Dendritic cell treated with granulocyte-macrophage colony-stimulating factor and Interleukin-4, amounts not matched to agents 40 ng/mL and 50 ng/mL, for 4 days (primary cell): Measurements from ENCODE around the gene MAP3K4.

Experiments used
- H3K27ac Mint-ChIP-seq: one replicate; pipeline ENCODE4 v1.8.0; 2022; ENCODE audit warnings: mild to moderate bottlenecking, mixed read lengths
- H3K27me3 Mint-ChIP-seq: one replicate; pipeline ENCODE4 v1.8.0; 2022; ENCODE audit warnings: mild to moderate bottlenecking, mixed read lengths
- H3K36me3 Mint-ChIP-seq: one replicate; pipeline ENCODE4 v1.8.0; 2022; ENCODE audit warnings: low read depth, mixed read lengths
- H3K4me1 Mint-ChIP-seq: one replicate; pipeline ENCODE4 v1.8.0; 2022; ENCODE audit warnings: low read depth, mixed read lengths
- H3K4me3 Mint-ChIP-seq: one replicate; pipeline ENCODE4 v1.8.0; 2022; ENCODE audit warnings: mild to moderate bottlenecking, moderate library complexity, mixed read lengths
- H3K9me3 Mint-ChIP-seq: one replicate; pipeline ENCODE4 v1.8.0; 2022; ENCODE audit warnings: mixed read lengths
- intact Hi-C: fragments of 100-400 bp; cut with micrococcal nuclease; formaldehyde crosslinking; loops from one replicate; pipeline ENCODE4 v1.15.0; 2022

The MAP3K4 gene

DNA sequence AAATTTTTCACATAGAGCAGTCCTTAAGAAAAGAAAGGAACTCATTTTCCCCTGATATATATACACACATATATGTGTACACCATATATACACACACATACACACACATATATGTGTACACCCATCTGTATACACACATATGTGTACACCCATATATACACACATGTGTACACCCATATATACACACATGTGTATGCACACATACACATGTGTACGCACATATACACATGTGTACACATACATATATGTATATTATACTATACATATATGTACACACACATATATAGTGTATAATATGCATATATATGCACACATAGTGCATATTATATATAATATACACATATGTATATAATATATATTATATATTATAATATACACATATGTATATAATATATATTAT, 9.1 kb downstream of the MAP3K4 start:
- Mint-ChIP-seq H3K4me1 (peaks cover 17% of the 10 kb centered on the region), H3K9me3 (no peaks in the 10 kb centered on the region), H3K27ac (no peak overlapping the region), H3K36me3 (no peaks in the 10 kb centered on the region), H3K27me3 (no peaks in the 10 kb centered on the region), H3K4me3 (no peak overlapping the region)
- intact Hi-C loops = no loop called here

DNA sequence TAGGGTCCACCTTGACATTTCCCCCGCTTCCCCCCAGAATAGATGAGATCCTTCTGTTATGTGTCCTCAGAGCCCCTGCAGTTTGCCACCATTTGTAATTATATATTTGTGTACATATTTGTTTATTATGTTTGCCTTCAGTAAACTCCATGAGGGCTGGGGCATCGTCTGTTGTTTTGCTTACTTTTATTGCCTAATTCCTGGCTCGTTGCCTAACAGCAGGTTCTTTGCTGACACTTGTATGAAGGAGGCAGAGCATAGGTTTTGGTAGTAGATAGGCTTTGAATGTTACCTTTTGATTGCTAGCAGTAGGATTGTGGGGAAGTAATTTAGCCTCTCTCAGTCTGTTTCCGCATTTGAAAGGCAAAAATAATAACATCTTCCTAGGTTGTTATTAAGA, 9.9 kb downstream of the MAP3K4 start:
- Mint-ChIP-seq H3K27me3 (no peaks in the 10 kb centered on the region), H3K9me3 (no peaks in the 10 kb centered on the region), H3K36me3 (no peaks in the 10 kb centered on the region), H3K27ac (no peak overlapping the region), H3K4me1 (peaks cover 10% of the 10 kb centered on the region), H3K4me3 (no peak overlapping the region)
- intact Hi-C loops = no loop called here

DNA sequence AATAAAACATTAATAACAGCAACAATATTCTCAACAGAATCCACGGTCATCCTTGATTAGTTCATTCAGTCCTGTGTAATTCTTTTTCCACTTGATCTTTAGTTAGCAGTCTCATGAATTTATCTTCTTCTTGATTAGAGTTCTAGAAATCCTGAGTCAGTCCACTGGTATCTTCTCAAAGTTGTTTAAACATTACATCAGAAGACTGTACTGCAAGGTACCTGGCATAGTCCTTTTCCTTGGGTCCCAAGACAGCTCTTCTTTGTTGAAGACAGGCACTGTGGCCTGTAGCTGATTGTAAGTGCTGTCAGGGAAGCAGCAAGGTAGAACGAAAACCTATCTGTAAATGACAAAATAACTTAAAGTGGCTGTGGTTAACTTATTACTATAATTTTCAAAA, 11.8 kb downstream of the MAP3K4 start:
- Mint-ChIP-seq H3K9me3 (no peaks in the 10 kb centered on the region), H3K4me1 (peaks cover 8% of the 10 kb centered on the region), H3K36me3 (no peaks in the 10 kb centered on the region), H3K27me3 (no peaks in the 10 kb centered on the region), H3K4me3 (no peak overlapping the region), H3K27ac (no peak overlapping the region)
- intact Hi-C loops = no loop called here

DNA sequence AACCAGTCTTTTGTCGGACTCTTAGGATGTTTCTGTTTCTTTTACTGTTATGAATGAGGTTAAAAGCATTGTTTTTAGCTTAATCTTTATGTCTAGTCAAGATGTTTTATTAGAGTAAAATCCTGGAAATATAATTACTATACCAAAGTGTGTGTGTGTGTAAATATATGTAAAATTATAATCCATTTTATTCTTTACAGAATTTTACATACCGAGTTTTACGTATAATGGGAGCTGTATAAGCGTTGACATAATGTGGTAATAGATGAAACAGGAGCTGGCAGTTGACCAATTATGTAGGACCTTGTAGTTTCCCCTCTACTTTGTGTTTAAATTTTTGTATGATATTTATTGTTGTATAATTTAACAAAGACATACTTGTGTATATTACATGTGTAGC, 16.7 kb downstream of the MAP3K4 start:
- Mint-ChIP-seq H3K4me1 (peaks cover 5% of the 10 kb centered on the region), H3K9me3 (no peaks in the 10 kb centered on the region), H3K36me3 (peaks cover 8% of the 10 kb centered on the region), H3K27me3 (no peaks in the 10 kb centered on the region), H3K27ac (no peak overlapping the region), H3K4me3 (no peak overlapping the region)
- intact Hi-C loops = no loop called here

DNA sequence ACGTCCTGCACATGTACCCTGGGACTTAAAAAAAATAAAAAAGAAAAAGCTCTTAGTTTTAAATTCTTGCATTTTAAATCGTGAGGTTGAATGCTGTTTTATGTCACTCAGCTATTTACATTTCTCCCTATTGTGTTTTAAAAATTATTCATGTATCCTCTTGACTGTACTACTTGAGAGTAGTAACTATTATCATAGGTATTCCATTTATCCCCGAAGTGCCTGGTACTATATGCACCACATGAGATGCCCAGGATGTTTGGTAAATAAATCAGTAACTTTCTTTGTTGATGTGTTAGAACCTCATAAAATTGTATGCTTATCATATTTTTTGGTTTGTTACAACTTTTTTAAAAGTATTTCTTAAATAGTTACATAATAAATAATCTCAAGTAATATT, 18.4 kb downstream of the MAP3K4 start:
- H3K4me1 Mint-ChIP-seq = peaks cover 10% of the 10 kb centered on the region
- intact Hi-C loops = no loop called here

DNA sequence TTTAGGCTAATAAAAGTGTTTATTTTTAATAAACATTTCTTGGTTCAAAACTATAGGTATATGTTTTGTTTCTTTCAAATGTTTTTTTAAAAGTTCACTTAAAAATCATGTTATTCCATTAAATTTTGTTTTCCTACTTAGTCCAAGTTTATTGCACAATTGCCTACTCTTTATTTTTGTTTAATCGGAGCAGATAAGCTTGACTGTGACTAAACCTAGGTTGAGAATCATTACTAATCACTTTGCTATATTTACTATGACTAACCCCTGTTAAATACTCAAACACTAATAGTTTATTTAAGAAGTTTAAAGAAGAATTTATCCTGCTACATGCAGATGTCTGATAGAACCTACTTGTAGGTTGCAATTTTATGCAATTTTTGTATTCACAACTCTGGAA, 18.8 kb downstream of the MAP3K4 start:
- no peaks in the 10 kb centered on the region for H3K27me3 Mint-ChIP-seq
- H3K4me1 Mint-ChIP-seq = peaks cover 10% of the 10 kb centered on the region
- no peaks in the 10 kb centered on the region for H3K9me3 Mint-ChIP-seq
- no peak overlapping the region for H3K27ac Mint-ChIP-seq
- peaks cover 14% of the 10 kb centered on the region for H3K36me3 Mint-ChIP-seq
- intact Hi-C loops = no loop called here
- H3K4me3 Mint-ChIP-seq = no peak overlapping the region

More for the DNA sequence above, 18.4 kb downstream of the MAP3K4 start:
- no peaks in the 10 kb centered on the region for H3K27me3 Mint-ChIP-seq
- peaks cover 10% of the 10 kb centered on the region for H3K36me3 Mint-ChIP-seq
- no peak overlapping the region for H3K4me3 Mint-ChIP-seq
- H3K9me3 Mint-ChIP-seq = no peaks in the 10 kb centered on the region
- H3K27ac Mint-ChIP-seq = no peak overlapping the region

DNA sequence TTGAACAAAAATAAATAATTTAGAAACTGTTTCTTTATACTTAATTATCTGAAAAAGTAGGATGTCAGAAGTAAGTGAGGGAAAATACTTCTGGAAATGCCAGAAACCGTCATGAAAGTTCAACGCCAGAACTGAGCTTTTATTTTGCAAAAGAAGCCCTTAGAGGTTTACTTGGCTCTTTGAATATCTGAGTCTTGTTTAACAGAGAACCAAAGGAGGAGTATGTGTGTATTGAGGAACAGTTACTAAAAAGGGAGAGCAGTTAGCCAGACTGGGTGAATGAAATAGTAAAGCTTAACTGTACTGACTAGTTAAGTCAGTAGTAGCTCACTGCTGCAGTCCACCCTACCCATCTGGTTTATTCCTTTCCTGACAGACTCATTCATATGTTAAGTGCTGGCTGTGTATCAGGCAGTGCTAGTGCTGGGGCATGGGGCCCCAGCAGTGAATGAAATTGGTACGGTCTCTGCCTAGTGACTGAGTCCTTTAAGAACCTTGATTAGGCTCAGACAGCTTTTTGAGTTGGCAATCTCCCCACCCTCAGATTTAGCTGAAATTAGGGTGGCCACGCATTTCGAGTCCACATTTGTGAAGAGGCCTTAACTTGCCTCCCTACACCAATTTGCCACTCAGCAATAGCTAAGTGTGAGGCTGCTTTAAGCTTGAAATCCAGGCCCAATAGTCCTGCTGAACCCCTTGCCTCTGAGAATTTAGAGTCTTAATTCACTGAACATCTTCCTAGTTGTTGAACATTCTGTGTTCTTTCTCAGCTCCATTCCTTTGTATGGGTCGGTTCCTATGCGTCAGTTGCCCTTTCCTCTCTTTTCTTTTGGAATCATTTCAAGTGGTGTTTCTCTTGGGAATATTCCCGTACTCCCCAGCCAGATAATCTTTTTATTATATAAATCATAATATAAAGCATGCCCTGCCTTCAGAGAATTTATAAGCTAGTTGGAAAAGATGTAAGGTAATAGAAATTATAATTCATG, 20.2 kb downstream of the MAP3K4 start:
- Mint-ChIP-seq H3K4me3 (no peak overlapping the region), H3K4me1 (peaks cover 10% of the 10 kb centered on the region), H3K27me3 (no peaks in the 10 kb centered on the region), H3K36me3 (peaks cover 17% of the 10 kb centered on the region), H3K27ac (no peak overlapping the region), H3K9me3 (no peaks in the 10 kb centered on the region)
- intact Hi-C loops = no loop called here

DNA sequence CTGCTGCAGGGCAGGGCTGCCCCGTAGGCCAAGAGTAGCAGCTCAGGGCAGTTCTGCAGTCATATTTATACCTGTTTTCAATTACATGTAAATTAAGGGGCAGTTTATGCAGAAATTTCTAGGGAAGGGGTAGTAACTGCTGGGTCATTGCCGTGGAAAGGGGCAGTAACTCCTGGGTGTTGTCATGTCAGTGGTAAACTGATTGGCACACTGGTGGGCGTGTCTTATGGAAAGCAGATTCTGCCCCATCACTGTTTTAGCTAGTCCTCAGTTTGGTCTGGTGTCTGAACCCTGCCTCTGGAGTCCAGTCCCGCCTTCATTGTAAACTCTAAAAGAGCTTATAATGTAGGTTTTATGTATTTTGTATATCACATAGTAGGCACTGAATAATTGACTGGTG, 22.1 kb downstream of the MAP3K4 start:
- no peaks in the 10 kb centered on the region for H3K27me3 Mint-ChIP-seq
- peaks cover 17% of the 10 kb centered on the region for H3K36me3 Mint-ChIP-seq
- H3K9me3 Mint-ChIP-seq = no peaks in the 10 kb centered on the region
- intact Hi-C loops = no loop called here
- H3K27ac Mint-ChIP-seq = no peak overlapping the region
- peaks cover 17% of the 10 kb centered on the region for H3K4me1 Mint-ChIP-seq
- H3K4me3 Mint-ChIP-seq = no peak overlapping the region

- H3K9me3 Mint-ChIP-seq = no peaks in the 10 kb centered on the region
- H3K27me3 Mint-ChIP-seq = no peaks in the 10 kb centered on the region
- H3K4me3 Mint-ChIP-seq = no peak overlapping the region
- peaks cover 21% of the 10 kb centered on the region for H3K4me1 Mint-ChIP-seq
- no peak overlapping the region for H3K27ac Mint-ChIP-seq
- H3K36me3 Mint-ChIP-seq = peaks cover 16% of the 10 kb centered on the region
- intact Hi-C loops = no loop called here
Measured at GRCh38 chr6:161017766-161018564, 26.4 kb downstream of the MAP3K4 start.

DNA sequence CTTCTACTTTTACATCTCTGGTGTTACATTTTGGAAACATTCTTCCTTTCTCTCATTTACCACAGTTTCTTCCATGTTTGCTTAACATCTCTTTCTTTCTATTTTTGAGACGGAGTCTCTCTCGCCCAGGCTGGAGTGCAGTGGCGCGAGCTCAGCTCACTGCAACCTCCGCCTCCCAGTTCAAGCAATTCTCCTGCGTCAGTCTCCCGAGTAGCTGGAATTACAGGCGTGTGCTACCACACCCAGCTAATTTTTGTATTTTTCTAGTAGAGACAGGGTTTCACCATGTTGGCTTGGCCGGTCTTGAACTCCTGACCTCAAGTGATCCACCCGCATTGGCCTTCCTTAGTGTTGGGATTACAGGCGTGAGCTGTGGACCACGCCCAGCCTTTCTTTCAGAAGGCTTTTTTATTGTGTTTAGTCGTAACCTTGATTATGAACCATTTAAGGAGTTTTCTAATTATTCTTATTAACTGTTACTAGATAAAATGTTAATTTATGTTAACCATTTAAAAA, 27.8 kb downstream of the MAP3K4 start:
- no peak overlapping the region for H3K4me3 Mint-ChIP-seq
- no peaks in the 10 kb centered on the region for H3K9me3 Mint-ChIP-seq
- no peak overlapping the region for H3K27ac Mint-ChIP-seq
- peaks cover 16% of the 10 kb centered on the region for H3K36me3 Mint-ChIP-seq
- peaks cover 16% of the 10 kb centered on the region for H3K4me1 Mint-ChIP-seq
- intact Hi-C loops = no loop called here
- H3K27me3 Mint-ChIP-seq = no peaks in the 10 kb centered on the region

- intact Hi-C loops = no loop called here
- H3K4me1 Mint-ChIP-seq = peaks cover 16% of the 10 kb centered on the region
Measured at GRCh38 chr6:161021543-161021942, 30.0 kb downstream of the MAP3K4 start.

DNA sequence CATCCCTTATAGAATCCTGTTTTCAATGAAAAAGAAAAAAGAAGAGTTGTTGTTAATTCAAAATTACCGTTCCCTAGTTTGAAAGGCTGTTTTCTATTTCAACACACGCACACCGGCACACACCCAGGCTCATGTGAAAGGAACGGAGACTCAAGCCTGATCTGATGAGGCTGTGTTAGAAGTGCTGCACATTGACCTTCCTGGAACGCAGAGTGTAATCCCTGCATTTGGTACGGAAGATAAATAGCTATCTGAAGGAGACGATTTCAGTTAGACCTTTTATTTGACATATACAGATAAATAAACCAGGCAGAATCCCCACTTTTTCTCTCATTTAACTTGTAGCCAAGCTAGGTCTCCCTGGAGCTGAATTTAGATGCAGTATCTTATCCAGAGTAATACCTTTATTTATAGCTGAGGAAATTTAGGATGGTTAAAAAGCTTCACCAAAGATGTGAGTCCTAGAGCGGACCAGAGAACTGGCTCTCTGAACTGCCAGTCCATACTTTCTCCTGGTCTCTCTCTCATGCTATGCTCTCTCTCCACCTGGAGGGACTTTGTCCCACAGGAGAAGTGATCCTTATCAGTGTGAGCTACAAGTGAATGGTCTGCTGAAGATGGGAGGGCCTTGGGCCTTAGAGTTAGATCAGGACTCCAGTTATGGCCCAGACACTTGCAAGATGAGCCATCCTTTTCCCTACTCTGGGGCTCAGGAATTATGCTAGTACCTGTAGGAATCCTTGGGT, 30.6 kb downstream of the MAP3K4 start:
- Mint-ChIP-seq H3K4me1 (peaks cover 16% of the 10 kb centered on the region), H3K36me3 (peaks cover 22% of the 10 kb centered on the region), H3K9me3 (no peaks in the 10 kb centered on the region), H3K27ac (no peak overlapping the region), H3K4me3 (no peak overlapping the region), H3K27me3 (no peaks in the 10 kb centered on the region)
- intact Hi-C loops = no loop called here

More at GRCh38 chr6:161021543-161021942, 30.0 kb downstream of the MAP3K4 start:
- no peaks in the 10 kb centered on the region for H3K27me3 Mint-ChIP-seq
- no peak overlapping the region for H3K27ac Mint-ChIP-seq
- H3K4me3 Mint-ChIP-seq = no peak overlapping the region
- H3K9me3 Mint-ChIP-seq = no peaks in the 10 kb centered on the region
- peaks cover 22% of the 10 kb centered on the region for H3K36me3 Mint-ChIP-seq

GRCh38 chr6:161023316-161023715, 31.7 kb downstream of the MAP3K4 start:
- intact Hi-C loops = no loop called here
- no peaks in the 10 kb centered on the region for H3K9me3 Mint-ChIP-seq
- H3K4me1 Mint-ChIP-seq = peaks cover 10% of the 10 kb centered on the region
- H3K27ac Mint-ChIP-seq = no peak overlapping the region
- H3K36me3 Mint-ChIP-seq = peaks cover 22% of the 10 kb centered on the region
- H3K27me3 Mint-ChIP-seq = no peaks in the 10 kb centered on the region
- H3K4me3 Mint-ChIP-seq = no peak overlapping the region
